VCaP (cell line): Measurements from ENCODE around the gene SLC16A3.
"Not testable (repeated sequence)": the region's sequence is repeated elsewhere in the genome, so short reads cannot be mapped to it uniquely, and the experiment has no call there.

Experiments used
- H3K27ac ChIP-seq: fragments of 450-650 bp; 2 replicates; pipeline ENCODE4 v1.5.1; 2017
- CTCF ChIP-seq: fragments of 450-650 bp; conservative IDR thresholded peaks from 2 replicates; pipeline ENCODE4 v1.5.1; 2017; ENCODE audit warnings: mild to moderate bottlenecking, moderate library complexity

The SLC16A3 gene

GRCh38 chr17:82188001-82188961 is 40.6 kb upstream of the SLC16A3 start:
- H3K27ac ChIP-seq, result no peak overlapping the region
- TF ChIP-seq CTCF, result no peak

- not testable (repeated sequence) for H3K27ac ChIP-seq
Observed at GRCh38 chr17:82193050-82193449, 35.8 kb upstream of the SLC16A3 start.

GRCh38 chr17:82193520-82194220 is 35.2 kb upstream of the SLC16A3 start:
- no peak for TF ChIP-seq CTCF
- no peak overlapping the region for H3K27ac ChIP-seq

- no peak for TF ChIP-seq CTCF
- no peak overlapping the region for H3K27ac ChIP-seq
Observed at GRCh38 chr17:82194765-82195164, 34.1 kb upstream of the SLC16A3 start.

- no peak for TF ChIP-seq CTCF
- H3K27ac ChIP-seq, result no peak overlapping the region
Observed at GRCh38 chr17:82195675-82196672, 32.9 kb upstream of the SLC16A3 start.

- no peak overlapping the region for H3K27ac ChIP-seq
- no peak for TF ChIP-seq CTCF
Observed at GRCh38 chr17:82198092-82198491, 30.8 kb upstream of the SLC16A3 start.

- H3K27ac ChIP-seq, result no peak overlapping the region
- no peak for TF ChIP-seq CTCF
Observed at GRCh38 chr17:82199496-82199895, 29.3 kb upstream of the SLC16A3 start.
